ENCODE data around the gene ZNF317.

The ZNF317 gene

DNA sequence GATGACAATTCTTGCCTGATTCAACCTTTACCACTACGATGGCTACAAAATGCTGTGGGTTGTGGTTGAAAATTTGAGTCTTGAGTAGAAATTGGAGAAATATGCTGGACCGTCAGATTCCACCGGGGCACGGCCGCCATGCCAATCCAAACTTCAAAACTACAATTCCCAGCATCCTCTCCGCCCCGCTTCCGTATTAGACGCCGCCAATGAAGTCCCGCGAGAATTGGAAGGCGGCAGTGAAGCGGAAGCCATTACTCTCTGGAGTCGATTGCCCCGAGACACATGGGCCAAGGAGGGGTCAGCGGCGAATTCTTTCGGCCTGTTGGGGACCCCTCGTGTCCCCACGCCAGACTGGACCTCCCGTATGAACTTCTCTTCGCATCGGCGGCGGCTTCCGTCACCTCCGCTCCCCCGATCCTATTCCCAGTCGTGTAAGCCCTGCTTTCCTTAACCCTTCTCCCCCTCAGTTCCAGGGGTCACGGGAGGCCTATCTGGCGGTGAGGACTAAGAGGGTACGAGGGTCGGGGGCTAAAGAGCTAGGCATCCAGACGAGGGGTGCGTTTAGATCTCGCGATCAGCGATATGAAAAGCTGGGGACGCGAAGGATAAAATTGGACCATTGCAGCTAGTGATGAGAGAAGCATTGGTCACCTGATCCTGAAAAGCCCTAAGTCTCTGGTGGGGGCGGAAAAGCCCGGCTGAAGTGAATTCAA, at the start of gene ZNF317:
TSS of gene ZNF317 (plus strand) at position 239 of the 716 bp plus-strand sequence. CDS start 15,620 bp downstream, outside the sequence.
- TF ChIP-seq, protein P1, sequence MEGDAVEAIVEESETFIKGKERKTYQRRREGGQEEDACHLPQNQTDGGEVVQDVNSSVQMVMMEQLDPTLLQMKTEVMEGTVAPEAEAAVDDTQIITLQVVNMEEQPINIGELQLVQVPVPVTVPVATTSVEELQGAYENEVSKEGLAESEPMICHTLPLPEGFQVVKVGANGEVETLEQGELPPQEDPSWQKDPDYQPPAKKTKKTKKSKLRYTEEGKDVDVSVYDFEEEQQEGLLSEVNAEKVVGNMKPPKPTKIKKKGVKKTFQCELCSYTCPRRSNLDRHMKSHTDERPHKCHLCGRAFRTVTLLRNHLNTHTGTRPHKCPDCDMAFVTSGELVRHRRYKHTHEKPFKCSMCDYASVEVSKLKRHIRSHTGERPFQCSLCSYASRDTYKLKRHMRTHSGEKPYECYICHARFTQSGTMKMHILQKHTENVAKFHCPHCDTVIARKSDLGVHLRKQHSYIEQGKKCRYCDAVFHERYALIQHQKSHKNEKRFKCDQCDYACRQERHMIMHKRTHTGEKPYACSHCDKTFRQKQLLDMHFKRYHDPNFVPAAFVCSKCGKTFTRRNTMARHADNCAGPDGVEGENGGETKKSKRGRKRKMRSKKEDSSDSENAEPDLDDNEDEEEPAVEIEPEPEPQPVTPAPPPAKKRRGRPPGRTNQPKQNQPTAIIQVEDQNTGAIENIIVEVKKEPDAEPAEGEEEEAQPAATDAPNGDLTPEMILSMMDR (IDR thresholded peaks at IDR 0.05; ENCODE audit: low read length) = no peak
- TF ChIP-seq EZH2 (IDR thresholded peaks at IDR 0.05; ENCODE audit: borderline replicate concordance, low read length) = no peak
- H3K27me3 ChIP-seq (ENCODE audit: insufficient read depth, low read length) = no peaks in the 10 kb centered on the region
- peaks cover 16% of the 10 kb centered on the region for H3K9me3 ChIP-seq (ENCODE audit: low read length)
- peaks cover 19% of the 10 kb centered on the region for H3K4me1 ChIP-seq (ENCODE audit: insufficient read depth, low read length, severe bottlenecking)
- peak within 1 kb of the TSS; percentile 43 for H3K27ac ChIP-seq (ENCODE audit: low read depth, low read length, poor library complexity, severe bottlenecking)
- no peaks in the 10 kb centered on the region for H4K20me1 ChIP-seq (ENCODE audit: insufficient read depth, low read length)
- H2AFZ ChIP-seq (ENCODE audit: low read length) = peak within 1 kb of the TSS; percentile 73
- H3K9me2 ChIP-seq (ENCODE audit: low read depth, low read length) = no peaks in the 10 kb centered on the region
- peak within 1 kb of the TSS; percentile 95 for H3K9ac ChIP-seq (ENCODE audit: low read length)
- H3K4me3 ChIP-seq (ENCODE audit: low read depth, low read length, poor library complexity, severe bottlenecking) = peak within 1 kb of the TSS; percentile 97
- H3K79me2 ChIP-seq (ENCODE audit: insufficient read depth, low read length) = peaks cover 50% of the 10 kb centered on the region
- peak within 1 kb of the TSS; percentile 90 for H3K4me2 ChIP-seq (ENCODE audit: low read length)
- peaks cover 32% of the 10 kb centered on the region for H3K36me3 ChIP-seq (ENCODE audit: insufficient read depth, low read length)
- no peaks in the 10 kb centered on the region for H3F3A ChIP-seq (ENCODE audit: insufficient read depth, low read length)

DNA sequence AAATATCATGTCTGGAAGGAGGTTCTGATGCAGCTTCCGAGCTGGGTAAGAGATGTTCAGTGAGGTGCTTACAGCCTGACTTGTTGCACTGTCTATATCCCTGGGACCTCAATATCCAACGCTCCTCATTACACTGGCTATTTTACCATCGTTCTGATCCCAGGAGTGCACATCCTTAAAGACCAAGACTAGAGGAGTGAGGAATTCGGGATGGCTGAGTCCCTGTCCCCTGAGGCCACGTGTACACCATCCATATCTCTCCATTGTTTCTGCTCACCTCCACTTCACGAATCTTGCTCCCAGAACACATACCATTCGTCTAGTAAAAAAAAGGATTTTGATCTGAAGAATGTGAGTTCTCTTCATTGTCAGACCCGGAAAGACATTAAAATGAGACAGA, 32.8 kb upstream of the ZNF317 start, which contains the start of gene OR7G2:
TSS of gene OR7G2 (minus strand) at position 101 of the 400 bp plus-strand sequence. CDS start 4,232 bp downstream, outside the sequence.
- Histone ChIP-seq H3K36me3 (ENCODE audit: insufficient read depth, low read length) (no peaks in the 10 kb centered on the region), H3K9me3 (ENCODE audit: low read length) (no peaks in the 10 kb centered on the region), H4K20me1 (ENCODE audit: insufficient read depth, low read length) (no peaks in the 10 kb centered on the region), H3K4me3 (ENCODE audit: low read depth, low read length, poor library complexity, severe bottlenecking) (no peak within 1 kb of the TSS), H3K79me2 (ENCODE audit: insufficient read depth, low read length) (no peaks in the 10 kb centered on the region), H2AFZ (ENCODE audit: low read length) (no peak within 1 kb of the TSS), H3K4me2 (ENCODE audit: low read length) (no peak within 1 kb of the TSS), H3K27ac (ENCODE audit: low read depth, low read length, poor library complexity, severe bottlenecking) (no peak within 1 kb of the TSS), H3K4me1 (ENCODE audit: insufficient read depth, low read length, severe bottlenecking) (no peaks in the 10 kb centered on the region), H3K9ac (ENCODE audit: low read length) (no peak within 1 kb of the TSS), H3K27me3 (ENCODE audit: insufficient read depth, low read length) (no peaks in the 10 kb centered on the region), H3K9me2 (ENCODE audit: low read depth, low read length) (no peaks in the 10 kb centered on the region), H3F3A (ENCODE audit: insufficient read depth, low read length) (no peaks in the 10 kb centered on the region)
- TF ChIP-seq EZH2 (IDR thresholded peaks at IDR 0.05; ENCODE audit: borderline replicate concordance, low read length) = no peak

DNA sequence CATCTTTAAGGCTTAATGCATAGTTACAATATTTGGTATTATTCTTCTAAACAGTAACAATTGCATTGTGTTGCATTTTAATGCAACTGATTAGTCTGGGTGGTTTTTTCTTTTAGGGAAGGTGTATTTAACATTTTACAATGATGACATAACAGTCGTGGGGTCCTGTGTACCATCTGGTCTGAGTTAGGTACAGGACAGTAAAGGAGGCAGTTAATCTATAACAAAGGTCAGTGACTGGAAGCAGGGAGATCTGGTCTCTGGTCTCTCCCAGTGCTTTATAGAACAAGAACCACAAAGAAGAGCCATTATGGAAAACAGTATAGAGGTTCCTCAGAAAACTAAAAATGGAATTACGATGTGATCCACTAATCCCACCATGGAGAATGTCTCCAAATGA, 30.2 kb upstream of the ZNF317 start:
- Histone ChIP-seq H3K9ac (ENCODE audit: low read length) (no peak overlapping the region), H4K20me1 (ENCODE audit: insufficient read depth, low read length) (no peaks in the 10 kb centered on the region), H3K4me1 (ENCODE audit: insufficient read depth, low read length, severe bottlenecking) (no peaks in the 10 kb centered on the region), H3K36me3 (ENCODE audit: insufficient read depth, low read length) (no peaks in the 10 kb centered on the region), H3K4me3 (ENCODE audit: low read depth, low read length, poor library complexity, severe bottlenecking) (no peak overlapping the region), H3K27ac (ENCODE audit: low read depth, low read length, poor library complexity, severe bottlenecking) (no peak overlapping the region), H2AFZ (ENCODE audit: low read length) (no peak overlapping the region), H3K9me3 (ENCODE audit: low read length) (no peaks in the 10 kb centered on the region), H3K4me2 (ENCODE audit: low read length) (no peak overlapping the region), H3K27me3 (ENCODE audit: insufficient read depth, low read length) (no peaks in the 10 kb centered on the region), H3K9me2 (ENCODE audit: low read depth, low read length) (no peaks in the 10 kb centered on the region), H3F3A (ENCODE audit: insufficient read depth, low read length) (no peaks in the 10 kb centered on the region), H3K79me2 (ENCODE audit: insufficient read depth, low read length) (no peaks in the 10 kb centered on the region)
- TF ChIP-seq, protein P1 (IDR thresholded peaks at IDR 0.05; ENCODE audit: low read length) = no peak
- no peak for TF ChIP-seq EZH2 (IDR thresholded peaks at IDR 0.05; ENCODE audit: borderline replicate concordance, low read length)

Data from OCI-LY1 (cell line).